ENCODE measurements around the gene SPOCK2. TPM values are rescaled to one million over a fixed set of nuclear protein-coding genes. Genes with fewer than 3 reads are reported as not detected.

The SPOCK2 gene
- total and polyA plus RNA-seq, 2 of the 13 experiments (the other 11 are each of a cell fraction or from before 2014, with no cell fraction given) = 8.6 to 30.6 TPM

DNA sequence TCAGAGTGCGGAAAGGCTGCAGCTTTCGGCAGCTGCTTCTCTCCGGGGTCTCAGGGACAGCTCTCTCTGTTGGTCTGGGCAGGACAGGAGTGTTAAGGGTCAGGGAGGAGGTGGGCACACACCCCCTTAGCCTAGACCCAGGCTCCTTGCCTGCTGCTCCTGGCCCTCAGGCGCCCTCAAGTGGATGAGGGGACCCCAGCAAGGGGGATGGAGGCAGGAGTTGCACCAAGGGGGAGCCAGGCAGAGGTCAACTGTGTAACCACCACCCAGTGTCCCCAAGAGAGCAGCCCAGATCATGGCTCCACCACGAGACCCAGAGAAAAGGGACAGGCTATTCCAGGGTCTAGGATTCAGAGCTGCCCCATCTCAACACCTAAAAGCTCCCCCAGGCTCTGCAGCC lies 26.9 kb downstream of the SPOCK2 start (continued):
- TF ChIP-seq, protein P1, sequence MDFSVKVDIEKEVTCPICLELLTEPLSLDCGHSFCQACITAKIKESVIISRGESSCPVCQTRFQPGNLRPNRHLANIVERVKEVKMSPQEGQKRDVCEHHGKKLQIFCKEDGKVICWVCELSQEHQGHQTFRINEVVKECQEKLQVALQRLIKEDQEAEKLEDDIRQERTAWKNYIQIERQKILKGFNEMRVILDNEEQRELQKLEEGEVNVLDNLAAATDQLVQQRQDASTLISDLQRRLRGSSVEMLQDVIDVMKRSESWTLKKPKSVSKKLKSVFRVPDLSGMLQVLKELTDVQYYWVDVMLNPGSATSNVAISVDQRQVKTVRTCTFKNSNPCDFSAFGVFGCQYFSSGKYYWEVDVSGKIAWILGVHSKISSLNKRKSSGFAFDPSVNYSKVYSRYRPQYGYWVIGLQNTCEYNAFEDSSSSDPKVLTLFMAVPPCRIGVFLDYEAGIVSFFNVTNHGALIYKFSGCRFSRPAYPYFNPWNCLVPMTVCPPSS (IDR thresholded peaks at IDR 0.05) = no peak
- no peak for TF ChIP-seq ZNF30 (CRISPR knock-in tag; IDR thresholded peaks at IDR 0.05)
- TF ChIP-seq ZNF816 (CRISPR knock-in tag; IDR thresholded peaks at IDR 0.05; ENCODE audit: borderline replicate concordance) = no peak
- TF ChIP-seq MZF1 (CRISPR knock-in tag; IDR thresholded peaks at IDR 0.05; ENCODE audit: borderline replicate concordance) = 0 out of 2 replicates have a peak, but pooled peaks have one; percentile 24
- peak; percentile 71 for TF ChIP-seq RAD21 (CRISPR knock-in tag; IDR thresholded peaks at IDR 0.05)
- TF ChIP-seq TBX2 (CRISPR knock-in tag; IDR thresholded peaks at IDR 0.05; ENCODE audit: borderline replicate concordance) = 0 out of 2 replicates have a peak, but pooled peaks have one; percentile 35
- no peak for TF ChIP-seq PRDM10 (CRISPR knock-in tag; IDR thresholded peaks at IDR 0.05; ENCODE audit: low read depth)
- no peak for TF ChIP-seq ZBTB20 (CRISPR knock-in tag; IDR thresholded peaks at IDR 0.05; ENCODE audit: borderline replicate concordance, low read depth)
- 0 out of 2 replicates have a peak, but pooled peaks have one; percentile 21 for TF ChIP-seq CCDC6 (CRISPR knock-in tag; IDR thresholded peaks at IDR 0.05)
- TF ChIP-seq, protein P2, sequence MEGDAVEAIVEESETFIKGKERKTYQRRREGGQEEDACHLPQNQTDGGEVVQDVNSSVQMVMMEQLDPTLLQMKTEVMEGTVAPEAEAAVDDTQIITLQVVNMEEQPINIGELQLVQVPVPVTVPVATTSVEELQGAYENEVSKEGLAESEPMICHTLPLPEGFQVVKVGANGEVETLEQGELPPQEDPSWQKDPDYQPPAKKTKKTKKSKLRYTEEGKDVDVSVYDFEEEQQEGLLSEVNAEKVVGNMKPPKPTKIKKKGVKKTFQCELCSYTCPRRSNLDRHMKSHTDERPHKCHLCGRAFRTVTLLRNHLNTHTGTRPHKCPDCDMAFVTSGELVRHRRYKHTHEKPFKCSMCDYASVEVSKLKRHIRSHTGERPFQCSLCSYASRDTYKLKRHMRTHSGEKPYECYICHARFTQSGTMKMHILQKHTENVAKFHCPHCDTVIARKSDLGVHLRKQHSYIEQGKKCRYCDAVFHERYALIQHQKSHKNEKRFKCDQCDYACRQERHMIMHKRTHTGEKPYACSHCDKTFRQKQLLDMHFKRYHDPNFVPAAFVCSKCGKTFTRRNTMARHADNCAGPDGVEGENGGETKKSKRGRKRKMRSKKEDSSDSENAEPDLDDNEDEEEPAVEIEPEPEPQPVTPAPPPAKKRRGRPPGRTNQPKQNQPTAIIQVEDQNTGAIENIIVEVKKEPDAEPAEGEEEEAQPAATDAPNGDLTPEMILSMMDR (CRISPR knock-in tag; IDR thresholded peaks at IDR 0.05) = peak; percentile 82
- no peak for TF ChIP-seq TCF7L2 (IDR thresholded peaks at IDR 0.05; ENCODE audit: low read depth, low read length)
- TF ChIP-seq PATZ1 (CRISPR knock-in tag; IDR thresholded peaks at IDR 0.05) = 0 out of 2 replicates have a peak, but pooled peaks have one; percentile 27
- TF ChIP-seq SALL1 (CRISPR knock-in tag; IDR thresholded peaks at IDR 0.05) = peak; percentile 45
- TF ChIP-seq NR2F6 (IDR thresholded peaks at IDR 0.05) = no peak
- TF ChIP-seq NR2F6 (CRISPR knock-in tag; IDR thresholded peaks at IDR 0.05) = 0 out of 2 replicates have a peak, but pooled peaks have one; percentile 10
- TF ChIP-seq STAG1 (CRISPR knock-in tag; IDR thresholded peaks at IDR 0.05) = peak; percentile 74
- TF ChIP-seq ZSCAN31 (CRISPR knock-in tag; IDR thresholded peaks at IDR 0.05; ENCODE audit: low read depth) = no peak
- TF ChIP-seq MBNL3 (CRISPR knock-in tag; conservative IDR thresholded peaks at IDR 0.05) = no peak
- TF ChIP-seq, protein P3, sequence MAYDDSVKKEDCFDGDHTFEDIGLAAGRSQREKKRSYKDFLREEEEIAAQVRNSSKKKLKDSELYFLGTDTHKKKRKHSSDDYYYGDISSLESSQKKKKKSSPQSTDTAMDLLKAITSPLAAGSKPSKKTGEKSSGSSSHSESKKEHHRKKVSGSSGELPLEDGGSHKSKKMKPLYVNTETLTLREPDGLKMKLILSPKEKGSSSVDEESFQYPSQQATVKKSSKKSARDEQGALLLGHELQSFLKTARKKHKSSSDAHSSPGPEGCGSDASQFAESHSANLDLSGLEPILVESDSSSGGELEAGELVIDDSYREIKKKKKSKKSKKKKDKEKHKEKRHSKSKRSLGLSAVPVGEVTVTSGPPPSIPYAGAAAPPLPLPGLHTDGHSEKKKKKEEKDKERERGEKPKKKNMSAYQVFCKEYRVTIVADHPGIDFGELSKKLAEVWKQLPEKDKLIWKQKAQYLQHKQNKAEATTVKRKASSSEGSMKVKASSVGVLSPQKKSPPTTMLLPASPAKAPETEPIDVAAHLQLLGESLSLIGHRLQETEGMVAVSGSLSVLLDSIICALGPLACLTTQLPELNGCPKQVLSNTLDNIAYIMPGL (CRISPR knock-in tag; IDR thresholded peaks at IDR 0.05; ENCODE audit: borderline replicate concordance in 1 of 2, low read depth in 1 of 2) = 0 out of 4 replicates have a peak, but pooled peaks of 1 of the 2 experiments have one; percentile 22

All from HepG2 (cell line).